Measurements from ENCODE around the gene EGFL7. TPM values are rescaled to one million over a fixed set of nuclear protein-coding genes. Genes with fewer than 3 reads are reported as not detected.

EGFL7 gene
- total and polyA plus RNA-seq, 4 donors = 128 to 379 (median 226) TPM

DNA sequence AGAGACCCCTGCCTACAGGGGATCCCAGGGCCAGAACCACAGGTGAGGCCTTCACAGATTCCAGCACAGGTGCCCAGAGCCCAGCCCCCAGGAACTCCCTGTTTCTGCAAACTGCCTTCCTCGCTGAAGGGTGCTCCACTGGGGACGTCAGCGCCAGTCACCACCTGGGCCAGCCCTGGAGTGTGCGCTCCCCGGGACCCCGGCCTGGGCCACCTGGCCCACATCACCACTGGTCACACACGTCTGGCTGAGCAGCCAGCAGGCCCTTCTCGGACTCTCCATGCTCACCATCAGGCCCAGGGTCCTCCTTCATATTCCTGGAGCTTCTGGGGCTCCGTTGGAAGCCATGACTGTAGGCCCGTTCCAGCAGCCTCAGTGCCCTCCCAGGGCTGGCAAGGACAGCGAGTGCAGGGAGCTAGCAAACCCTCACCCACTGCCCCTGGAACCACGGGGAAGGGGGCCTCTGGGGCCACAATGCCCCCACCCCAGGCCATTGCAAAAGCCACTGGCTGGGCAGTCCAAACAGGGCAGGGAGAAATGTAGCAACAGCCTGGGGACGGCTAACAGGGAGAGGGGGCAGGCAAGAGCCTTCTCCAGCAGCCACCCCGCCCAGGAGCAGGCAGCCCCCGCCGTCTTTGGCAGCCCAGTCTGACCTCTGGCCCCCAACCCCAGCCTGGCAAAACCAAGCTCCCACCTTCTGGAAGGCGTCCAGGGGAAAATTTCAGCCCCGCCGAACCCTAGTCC is 23.2 kb downstream of the EGFL7 start:
- WGBS, 2 donors = 25 to 28% methylated on average over 19 of the region's 19 CpGs
- DNase-seq (peak in 1 of 3 donors; percentile 27), ATAC-seq (ENCODE audit: insufficient read depth, low FRiP score) (no peak)
- no peaks in the 10 kb centered on the region for H3K9me3 ChIP-seq (ENCODE audit: control insufficient read depth in 4 of 4, insufficient read depth in 3 of 4, low read length in 3 of 4)
- peaks cover 3 to 32% (median 23%) of the 10 kb centered on the region in 5 donors for H3K4me1 ChIP-seq (ENCODE audit: control insufficient read depth in 5 of 5, insufficient read depth in 5 of 5, low read length in 5 of 5)
- no peaks in the 10 kb centered on the region for H3K27me3 ChIP-seq (ENCODE audit: control insufficient read depth in 3 of 3, insufficient read depth in 3 of 3, low read length in 2 of 3)
- H3K36me3 ChIP-seq (ENCODE audit: control insufficient read depth in 4 of 4, insufficient read depth in 4 of 4, low read length in 4 of 4) = peaks cover 0 to 2% (median 0%) of the 10 kb centered on the region in 4 donors
- peak overlapping the region; percentile 92 to 97 for H3K27ac ChIP-seq (ENCODE audit: low read depth in 1 of 2, low read length in 1 of 2)
- TF ChIP-seq, protein P1, sequence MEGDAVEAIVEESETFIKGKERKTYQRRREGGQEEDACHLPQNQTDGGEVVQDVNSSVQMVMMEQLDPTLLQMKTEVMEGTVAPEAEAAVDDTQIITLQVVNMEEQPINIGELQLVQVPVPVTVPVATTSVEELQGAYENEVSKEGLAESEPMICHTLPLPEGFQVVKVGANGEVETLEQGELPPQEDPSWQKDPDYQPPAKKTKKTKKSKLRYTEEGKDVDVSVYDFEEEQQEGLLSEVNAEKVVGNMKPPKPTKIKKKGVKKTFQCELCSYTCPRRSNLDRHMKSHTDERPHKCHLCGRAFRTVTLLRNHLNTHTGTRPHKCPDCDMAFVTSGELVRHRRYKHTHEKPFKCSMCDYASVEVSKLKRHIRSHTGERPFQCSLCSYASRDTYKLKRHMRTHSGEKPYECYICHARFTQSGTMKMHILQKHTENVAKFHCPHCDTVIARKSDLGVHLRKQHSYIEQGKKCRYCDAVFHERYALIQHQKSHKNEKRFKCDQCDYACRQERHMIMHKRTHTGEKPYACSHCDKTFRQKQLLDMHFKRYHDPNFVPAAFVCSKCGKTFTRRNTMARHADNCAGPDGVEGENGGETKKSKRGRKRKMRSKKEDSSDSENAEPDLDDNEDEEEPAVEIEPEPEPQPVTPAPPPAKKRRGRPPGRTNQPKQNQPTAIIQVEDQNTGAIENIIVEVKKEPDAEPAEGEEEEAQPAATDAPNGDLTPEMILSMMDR (IDR thresholded peaks at IDR 0.05; ENCODE audit: control extremely low read depth, extremely low read depth) = no peak
- peak overlapping the region; percentile 80 for H3K4me3 ChIP-seq
- H3K9ac ChIP-seq (ENCODE audit: insufficient read depth in 1 of 2, low read length in 2 of 2) = peak overlapping the region; percentile 25 to 38

DNA sequence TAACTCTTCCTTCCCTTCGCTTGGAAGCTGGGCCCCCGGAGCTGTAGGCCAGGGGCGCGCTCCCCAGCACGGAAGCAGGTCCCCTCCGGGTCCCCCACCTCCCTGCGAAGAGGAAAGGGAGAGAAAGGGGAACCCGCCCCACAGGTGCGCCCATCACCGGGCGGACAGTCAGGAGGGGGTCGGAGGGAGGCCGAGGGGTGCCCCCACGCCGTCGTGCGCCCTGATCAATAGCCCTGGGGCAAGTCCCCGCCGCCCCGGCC is 23.7 kb downstream of the EGFL7 start:
- Histone ChIP-seq H3K27me3 (ENCODE audit: control insufficient read depth in 3 of 3, insufficient read depth in 3 of 3, low read length in 2 of 3) (no peaks in the 10 kb centered on the region), H3K9ac (ENCODE audit: insufficient read depth in 1 of 2, low read length in 2 of 2) (peak overlapping the region in 1 of 2 donors; percentile 25), H3K27ac (ENCODE audit: low read depth in 1 of 2, low read length in 1 of 2) (peak overlapping the region; percentile 92 to 97), H3K4me3 (peak overlapping the region; percentile 80), H3K9me3 (ENCODE audit: control insufficient read depth in 4 of 4, insufficient read depth in 3 of 4, low read length in 3 of 4) (no peaks in the 10 kb centered on the region), H3K36me3 (ENCODE audit: control insufficient read depth in 4 of 4, insufficient read depth in 4 of 4, low read length in 4 of 4) (peaks cover 0 to 2% (median 0%) of the 10 kb centered on the region in 4 donors), H3K4me1 (ENCODE audit: control insufficient read depth in 5 of 5, insufficient read depth in 5 of 5, low read length in 5 of 5) (peaks cover 3 to 32% (median 23%) of the 10 kb centered on the region in 5 donors)
- WGBS, 2 donors = 1 to 2% methylated on average over 19 to 20 of the region's 20 CpGs
- ATAC-seq (ENCODE audit: insufficient read depth, low FRiP score) (no peak), DNase-seq (no peak)
- TF ChIP-seq, protein P1 (IDR thresholded peaks at IDR 0.05; ENCODE audit: control extremely low read depth, extremely low read depth) = no peak

DNA sequence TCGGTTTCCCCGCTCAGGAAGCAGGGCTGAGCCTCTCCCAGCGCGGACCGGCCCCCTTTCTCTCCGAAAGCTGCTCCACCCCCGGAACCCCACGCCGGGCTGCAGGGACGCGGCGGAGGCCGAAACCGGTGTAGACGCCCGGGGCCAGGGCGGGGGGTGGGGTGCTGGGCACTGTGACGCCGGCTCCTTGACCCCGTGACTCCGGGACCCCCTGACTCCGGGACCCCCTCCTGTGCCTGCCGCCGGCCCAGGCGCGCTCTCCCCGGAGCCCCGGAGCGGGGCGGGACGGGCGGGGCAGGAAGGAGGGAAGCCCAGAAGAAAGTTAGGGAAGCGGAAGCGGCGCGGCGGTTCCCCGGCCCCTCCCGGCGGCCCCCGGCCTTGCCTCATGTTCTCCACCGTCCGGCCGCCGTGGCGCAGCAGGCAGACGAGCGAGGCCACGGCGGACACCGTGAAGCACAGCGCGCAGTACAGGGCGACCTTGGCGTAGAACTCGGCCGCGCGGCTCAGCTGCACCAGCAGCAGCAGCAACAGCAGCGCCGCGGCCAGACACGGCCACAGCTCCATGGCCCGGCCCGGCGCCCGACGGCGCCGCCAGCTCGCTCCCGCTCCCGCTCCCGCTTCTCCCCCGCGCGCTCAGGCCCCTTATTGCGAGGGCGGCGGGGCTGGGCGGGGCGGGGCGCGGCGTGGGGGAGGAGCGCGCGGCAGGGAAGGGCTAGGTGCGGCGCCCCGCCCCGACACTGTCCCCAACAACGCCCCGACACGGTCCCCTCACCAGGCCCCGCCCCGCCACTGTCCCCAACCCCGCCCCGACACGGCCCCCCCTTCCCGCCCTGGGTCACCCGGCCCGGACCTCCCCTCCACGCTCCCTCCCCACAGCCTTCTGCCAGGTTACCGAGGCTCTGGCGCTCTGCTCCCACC is 24.3 kb downstream of the EGFL7 start, which contains the start of gene AGPAT2:
Gene AGPAT2, minus strand, starts transcription at position 664 of the 918 bp plus-strand sequence. Its CDS starts 100 bp downstream, at position 564.
- 0 to 1% methylated on average over 18 to 106 of the region's 106 CpGs for WGBS, 2 donors
- DNase-seq = peak; percentile 48 to 71 (median 70)
- ATAC-seq (ENCODE audit: insufficient read depth, low FRiP score) = peak; percentile 83

More for the DNA sequence above, 24.3 kb downstream of the EGFL7 start, which contains the start of gene AGPAT2:
- peak within 1 kb of the TSS; percentile 80 for H3K4me3 ChIP-seq
- peak within 1 kb of the TSS in 1 of 2 donors; percentile 25 for H3K9ac ChIP-seq (ENCODE audit: insufficient read depth in 1 of 2, low read length in 2 of 2)
- no peaks in the 10 kb centered on the region for H3K9me3 ChIP-seq (ENCODE audit: control insufficient read depth in 4 of 4, insufficient read depth in 3 of 4, low read length in 3 of 4)
- TF ChIP-seq, protein P1 (IDR thresholded peaks at IDR 0.05; ENCODE audit: control extremely low read depth, extremely low read depth) = no peak
- peaks cover 3 to 32% (median 23%) of the 10 kb centered on the region in 5 donors for H3K4me1 ChIP-seq (ENCODE audit: control insufficient read depth in 5 of 5, insufficient read depth in 5 of 5, low read length in 5 of 5)
- H3K27ac ChIP-seq (ENCODE audit: low read depth in 1 of 2, low read length in 1 of 2) = peak within 1 kb of the TSS; percentile 92 to 97
- peaks cover 0 to 2% (median 0%) of the 10 kb centered on the region in 4 donors for H3K36me3 ChIP-seq (ENCODE audit: control insufficient read depth in 4 of 4, insufficient read depth in 4 of 4, low read length in 4 of 4)
- no peaks in the 10 kb centered on the region for H3K27me3 ChIP-seq (ENCODE audit: control insufficient read depth in 3 of 3, insufficient read depth in 3 of 3, low read length in 2 of 3)
